SW 1271 (cell line): Measurements from ENCODE around the gene STAT4.

Experiments
- DNase-seq, 2 experiments: peaks; one replicate each; lab custom pipeline; 2025; lab: John Stamatoyannopoulos, UW

Gene STAT4

DNA sequence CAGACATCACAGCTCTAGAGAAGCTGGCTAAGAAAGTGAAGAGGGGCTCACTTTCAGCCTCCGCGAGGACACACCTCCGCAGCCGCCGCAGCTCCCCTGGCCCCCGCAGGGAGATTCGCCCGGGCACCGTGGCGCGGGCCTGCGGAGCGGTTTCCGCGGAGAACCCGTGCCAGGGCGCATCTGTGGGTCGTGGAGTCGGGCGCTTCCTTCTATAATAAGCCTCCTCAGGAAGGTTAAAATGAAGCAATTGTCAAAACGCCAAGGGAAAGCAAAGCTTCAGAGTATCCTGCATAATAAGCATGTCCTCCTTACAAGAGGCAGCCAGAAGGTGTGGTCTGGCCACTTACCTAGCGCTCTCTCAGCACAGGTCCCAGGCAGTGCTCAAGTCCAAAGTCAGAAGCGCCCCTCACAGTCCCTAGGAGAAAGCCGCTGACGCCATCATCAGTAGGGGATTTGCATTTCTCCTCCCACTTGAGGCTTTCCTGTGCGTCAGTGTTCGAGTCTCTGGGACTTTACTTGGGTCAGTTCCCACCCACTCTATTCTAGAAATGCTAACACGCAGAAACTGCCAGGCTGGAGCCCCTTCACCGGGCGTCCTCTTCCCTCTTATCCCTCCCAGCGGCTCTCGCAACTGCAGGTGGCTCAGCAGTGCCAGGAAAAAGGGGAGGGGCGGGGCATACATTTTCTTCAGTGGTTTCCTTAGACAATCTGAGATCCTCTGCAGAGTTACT lies at the start of gene STAT4:
STAT4 (minus strand) TSS at position 395 of the 731 bp plus-strand sequence. CDS start 2,791 bp downstream, outside the sequence.
- no peak for DNase-seq

GRCh38 chr2:191199929-191200512 lies 49.2 kb upstream of the STAT4 start:
- no peak for DNase-seq

DNA sequence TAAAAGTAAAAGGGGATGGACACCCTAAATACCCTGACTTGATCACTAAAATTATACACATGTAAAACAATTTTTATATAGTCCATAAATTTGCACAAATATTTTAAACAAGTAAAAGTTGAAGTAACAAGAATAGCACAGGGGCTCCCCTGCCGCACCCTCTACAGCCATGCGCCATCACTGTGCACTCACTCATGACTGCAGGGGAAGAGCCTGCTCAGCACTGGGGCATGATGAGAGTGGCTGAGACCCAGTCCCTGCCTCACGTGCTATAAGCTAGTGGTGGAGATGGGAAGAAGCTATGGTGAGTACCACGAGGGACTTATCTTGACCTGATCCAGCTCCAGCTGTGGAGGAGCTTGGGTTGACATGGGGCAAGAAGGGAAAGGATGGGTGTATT lies 47.5 kb upstream of the STAT4 start:
- DNase-seq: no peak

- DNase-seq: no peak
These were observed 46.3 kb upstream of the STAT4 start for GRCh38 chr2:191197096-191197495.

- DNase-seq: no peak
These were observed 44.2 kb upstream of the STAT4 start for GRCh38 chr2:191195021-191195420.

- DNase-seq: no peak
These were observed 40.2 kb upstream of the STAT4 start for GRCh38 chr2:191190861-191191552.

DNA sequence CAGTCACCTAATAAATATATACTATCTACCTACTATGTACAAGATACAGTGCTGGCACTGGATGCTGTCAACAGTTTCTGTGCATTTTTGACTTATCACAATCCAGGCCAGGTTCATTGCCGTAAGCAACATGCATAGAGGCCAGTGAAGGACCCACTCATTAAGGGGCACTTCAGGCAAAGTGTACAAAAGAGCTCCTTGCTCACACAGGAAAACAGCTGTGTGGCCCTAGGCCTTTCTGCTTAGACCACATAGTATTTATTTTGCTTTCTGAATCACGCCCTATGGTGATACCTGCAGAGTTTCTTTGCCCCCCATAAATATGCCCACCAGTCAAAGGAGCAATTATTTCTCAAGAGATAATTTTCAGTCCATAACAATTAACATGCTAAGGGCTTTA lies 39.6 kb upstream of the STAT4 start:
- no peak for DNase-seq

DNA sequence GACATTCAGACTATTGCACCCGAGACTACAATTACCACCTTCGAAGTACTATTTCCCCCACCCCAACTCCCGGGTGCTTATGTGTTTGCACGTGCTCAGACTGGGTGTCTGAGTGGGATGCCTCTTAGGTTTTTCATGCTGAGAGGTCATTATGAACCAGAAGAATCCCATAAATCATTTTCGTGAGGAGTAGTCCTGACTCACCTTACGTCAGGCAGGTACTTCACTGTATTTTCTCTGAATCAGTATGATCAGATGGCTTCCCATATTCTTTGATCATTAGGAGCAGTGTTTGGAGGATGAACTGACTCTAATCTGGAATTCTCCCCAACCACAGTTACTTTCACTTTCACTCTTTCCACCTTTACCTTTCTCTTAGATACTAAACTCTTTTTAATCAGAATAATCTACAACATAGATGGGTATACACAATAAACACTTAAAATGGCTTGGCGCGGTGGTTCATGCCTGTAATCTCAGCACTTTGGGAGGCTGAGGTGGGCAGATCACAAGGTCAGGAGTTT lies 38.4 kb upstream of the STAT4 start:
- no peak for DNase-seq

DNA sequence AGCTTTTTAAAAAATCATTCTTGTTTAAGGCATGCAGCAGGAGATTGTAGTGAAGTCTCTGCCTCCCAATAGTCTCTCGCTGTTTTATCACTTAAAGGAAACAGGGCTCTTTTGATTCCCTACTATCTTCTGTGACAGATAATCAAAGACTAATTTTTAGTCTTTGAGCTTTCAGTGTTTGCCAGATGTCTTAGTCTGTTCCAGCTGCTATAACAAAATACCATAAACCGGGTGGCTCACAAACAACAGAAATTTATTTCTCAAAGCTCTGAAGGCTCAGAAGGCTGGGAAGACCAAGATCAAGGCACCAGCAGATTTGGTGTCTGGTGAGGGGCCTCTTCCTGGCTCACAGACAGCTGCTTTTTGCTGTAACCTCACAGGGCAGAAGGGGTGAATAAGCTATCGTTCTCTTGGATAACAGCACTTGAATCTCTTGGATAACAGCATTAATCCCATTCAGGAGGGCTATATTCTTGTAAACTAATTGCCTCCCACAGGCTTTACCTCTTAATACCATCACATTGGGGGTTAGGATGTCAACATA lies 37.8 kb upstream of the STAT4 start:
- DNase-seq: no peak

- DNase-seq: no peak
These were observed 36.5 kb upstream of the STAT4 start for GRCh38 chr2:191187105-191187829.

DNA sequence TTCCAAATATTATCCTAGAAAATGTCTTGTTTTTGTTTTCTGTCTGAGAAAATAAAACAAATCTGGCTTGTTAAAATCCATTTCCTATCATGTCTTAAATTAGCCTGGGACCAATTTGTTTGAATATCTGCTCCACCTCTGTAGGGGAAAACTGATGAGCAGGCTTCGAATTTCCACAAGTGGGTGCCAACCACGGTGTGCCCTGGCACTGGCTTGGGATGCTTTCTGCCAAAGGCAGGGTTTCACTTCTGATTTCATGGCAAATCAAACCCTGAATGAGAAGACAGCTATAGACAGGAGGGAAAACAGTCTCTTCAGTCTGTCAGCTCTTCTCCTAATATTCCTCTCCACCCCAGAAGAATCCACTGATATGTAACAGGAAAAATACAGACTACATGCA lies 33.7 kb upstream of the STAT4 start:
- no peak for DNase-seq

DNA sequence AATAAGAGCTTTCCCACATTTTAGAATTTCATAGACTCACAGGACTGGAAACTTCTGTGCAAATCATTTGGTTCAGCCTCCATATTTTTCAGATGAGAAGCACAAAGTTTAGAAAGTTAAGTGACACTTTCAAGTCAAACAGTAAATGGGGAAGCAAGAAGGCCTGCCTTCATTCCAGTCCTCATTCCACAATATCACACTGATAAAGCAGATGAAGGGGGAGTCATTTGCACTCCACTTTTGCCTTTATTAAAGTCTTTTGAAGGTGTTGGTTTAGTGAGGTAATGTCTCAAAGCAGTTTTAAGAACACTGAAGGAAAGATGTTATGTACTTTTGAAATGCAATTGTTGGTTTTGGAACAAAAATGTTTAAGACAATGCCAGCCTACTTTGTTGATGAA lies 32.7 kb upstream of the STAT4 start:
- DNase-seq: no peak

- DNase-seq: no peak
These were observed 32.3 kb upstream of the STAT4 start for GRCh38 chr2:191183081-191183480.

GRCh38 chr2:191180713-191181112 lies 29.9 kb upstream of the STAT4 start:
- no peak for DNase-seq

DNA sequence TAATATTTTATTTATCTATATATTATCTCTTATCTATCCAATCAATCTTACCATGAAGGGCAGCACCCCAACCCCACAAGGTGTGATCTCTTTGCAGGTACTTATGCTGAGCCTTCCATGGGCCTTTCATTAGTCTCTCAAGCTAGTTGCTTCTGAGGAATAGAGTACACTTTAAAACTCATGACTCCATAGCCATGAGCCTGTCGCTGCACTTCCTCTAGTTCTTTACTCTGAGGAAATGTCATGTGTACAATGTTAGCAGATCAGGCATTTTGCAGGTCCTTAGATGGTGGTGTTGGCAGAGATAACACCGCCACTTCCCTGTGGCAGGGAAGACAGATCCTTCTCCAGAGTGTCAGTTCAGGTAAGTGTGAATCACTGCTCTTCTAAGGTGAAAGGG lies 29.5 kb upstream of the STAT4 start:
- no peak for DNase-seq

DNA sequence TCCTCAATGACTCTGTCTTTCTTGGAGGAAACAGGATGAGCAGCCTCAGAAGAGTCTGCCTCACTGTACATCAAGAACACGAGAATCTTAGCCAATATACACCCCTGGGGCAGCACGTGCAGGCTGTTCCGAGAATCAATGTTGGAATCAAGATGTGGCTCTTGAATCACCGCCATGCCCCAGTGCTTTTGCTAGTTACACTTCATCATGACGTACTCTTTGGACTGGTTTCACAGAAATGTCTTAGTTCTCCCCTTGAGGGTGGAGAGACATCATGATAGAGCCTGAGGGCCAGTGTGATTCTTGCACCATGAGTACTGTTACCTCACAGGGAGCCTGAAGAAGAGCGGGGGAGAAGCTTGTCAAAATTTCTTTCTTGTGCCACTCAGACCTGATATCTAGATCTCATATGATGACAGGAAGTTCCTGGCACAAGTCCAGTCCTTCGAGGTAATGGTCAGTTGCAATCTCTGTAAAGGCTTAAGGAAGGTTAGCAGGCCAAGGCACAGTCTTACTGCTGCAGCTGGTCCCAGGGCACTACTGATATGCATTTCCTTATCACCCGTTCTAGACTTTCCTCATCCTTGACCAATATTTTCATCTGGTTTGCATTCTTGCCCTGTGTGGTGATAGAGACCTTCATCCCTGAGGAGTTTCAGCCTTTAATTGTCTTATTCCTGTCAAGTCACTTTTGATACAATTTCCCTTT lies 28.2 kb upstream of the STAT4 start:
- no peak for DNase-seq

GRCh38 chr2:191177751-191178736 lies 27.2 kb upstream of the STAT4 start:
- no peak for DNase-seq

GRCh38 chr2:191176801-191177438 lies 26.1 kb upstream of the STAT4 start:
- no peak for DNase-seq

DNA sequence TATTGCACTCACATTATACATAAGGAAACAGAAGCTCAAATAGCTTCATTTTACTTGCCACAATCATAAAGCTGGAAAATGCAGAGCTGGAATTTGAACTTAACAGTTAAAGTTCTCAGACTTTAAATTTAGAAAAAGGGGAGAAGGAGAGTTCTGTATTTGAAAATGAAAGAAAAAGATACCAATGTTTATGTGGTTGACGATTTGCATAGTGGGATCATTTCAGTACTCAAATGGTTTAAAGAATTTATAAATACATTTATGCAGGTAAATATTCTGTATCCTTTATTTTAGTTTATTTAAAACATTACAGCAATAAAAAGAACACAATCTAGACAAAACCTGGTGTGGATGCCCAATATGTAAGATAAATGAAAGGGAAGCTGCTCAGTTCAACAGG lies 25.5 kb upstream of the STAT4 start:
- no peak for DNase-seq

- DNase-seq: no peak
These were observed 23.6 kb upstream of the STAT4 start for GRCh38 chr2:191174442-191174841.
